WERI-Rb-1 (cell line): Measurements from ENCODE around the gene NAP1L4.
A peak's percentile ranks its signal among the peaks of the same experiment; 100 is the strongest.

Source experiments
- DNase-seq: peaks from one replicate; pipeline ENCODE4 v3.0.0-alpha.2; 2020
- H3K27ac ChIP-seq: fragments of 250-450 bp; sonication (Bioruptor Pico); 2 replicates; pipeline ENCODE4 v1.5.1; 2020; ENCODE audit warnings: mild to moderate bottlenecking, moderate library complexity
- H3K27me3 ChIP-seq: fragments of 250-450 bp; sonication (Bioruptor Pico); 2 replicates; pipeline ENCODE4 v1.5.1; 2021; ENCODE audit warnings: mild to moderate bottlenecking, low read depth, moderate library complexity; ENCODE audit not compliant: insufficient read depth, severe bottlenecking
- H3K36me3 ChIP-seq: fragments of 250-450 bp; sonication (Bioruptor Pico); 2 replicates; pipeline ENCODE4 v1.5.1; 2020; ENCODE audit warnings: mild to moderate bottlenecking, moderate library complexity
- H3K4me3 ChIP-seq: 2 replicates; pipeline ENCODE4 v1.5.1; 2011; ENCODE audit warnings: low read depth, mild to moderate bottlenecking, control low read depth, low read length
- H3K9me3 ChIP-seq: fragments of 250-450 bp; sonication (Bioruptor Pico); 2 replicates; pipeline ENCODE4 v1.5.1; 2021; ENCODE audit warnings: mild to moderate bottlenecking, moderate library complexity; ENCODE audit not compliant: severe bottlenecking
- TF ChIP-seq, protein P1 (sequence below): IDR thresholded peaks from 2 replicates; pipeline ENCODE4 v1.5.1; 2011; ENCODE audit warnings: low read depth, mild to moderate bottlenecking, control low read depth, inconsistent platforms, low read length

Gene NAP1L4

DNA sequence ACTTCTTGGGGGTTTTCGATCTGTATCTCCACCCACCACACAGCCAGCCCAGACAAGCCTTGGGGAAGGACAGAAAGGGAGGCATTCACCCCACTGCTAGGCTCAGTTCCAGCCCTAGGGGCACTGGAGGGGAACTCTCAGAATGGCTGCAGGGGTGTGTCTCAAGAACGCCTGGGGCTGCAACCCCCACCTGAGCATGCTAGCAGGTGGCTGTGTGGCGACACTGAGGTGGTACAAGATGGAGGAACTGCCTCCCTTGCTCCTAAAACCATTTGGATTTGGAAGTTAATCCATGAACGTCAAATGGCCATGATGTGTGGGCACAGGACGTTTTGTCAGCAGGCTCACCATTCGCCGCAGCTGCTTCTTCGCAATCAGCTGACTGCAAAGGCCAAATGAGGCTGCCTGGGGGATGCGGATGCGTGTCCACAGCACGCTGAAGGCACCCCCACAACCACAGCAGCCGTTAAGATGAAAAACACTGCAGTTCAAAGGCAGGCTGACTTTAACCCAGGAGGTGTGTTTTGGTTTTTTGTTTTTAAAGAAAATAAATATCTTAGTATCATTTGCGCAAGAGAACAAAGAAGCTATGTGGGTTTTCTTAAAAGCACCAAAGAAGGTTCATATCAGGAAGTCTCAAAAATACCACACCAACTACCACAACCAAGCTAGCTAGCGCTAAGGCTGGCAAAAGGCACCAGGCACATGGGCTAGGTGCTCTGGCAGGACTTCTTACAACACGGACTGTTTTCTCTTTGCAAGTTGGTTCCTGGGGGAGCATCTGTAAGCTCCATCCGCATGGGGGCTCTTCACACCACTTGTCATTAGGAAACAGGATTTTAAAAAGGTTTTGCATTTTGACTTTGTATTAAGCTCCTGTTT, 22.2 kb upstream of the NAP1L4 start:
- Histone ChIP-seq H3K27me3 (no peaks in the 10 kb centered on the region), H3K36me3 (peaks cover 93% of the 10 kb centered on the region), H3K27ac (no peak overlapping the region), H3K4me3 (no peak overlapping the region), H3K9me3 (no peaks in the 10 kb centered on the region)
- DNase-seq = no peak
- TF ChIP-seq, protein P1, sequence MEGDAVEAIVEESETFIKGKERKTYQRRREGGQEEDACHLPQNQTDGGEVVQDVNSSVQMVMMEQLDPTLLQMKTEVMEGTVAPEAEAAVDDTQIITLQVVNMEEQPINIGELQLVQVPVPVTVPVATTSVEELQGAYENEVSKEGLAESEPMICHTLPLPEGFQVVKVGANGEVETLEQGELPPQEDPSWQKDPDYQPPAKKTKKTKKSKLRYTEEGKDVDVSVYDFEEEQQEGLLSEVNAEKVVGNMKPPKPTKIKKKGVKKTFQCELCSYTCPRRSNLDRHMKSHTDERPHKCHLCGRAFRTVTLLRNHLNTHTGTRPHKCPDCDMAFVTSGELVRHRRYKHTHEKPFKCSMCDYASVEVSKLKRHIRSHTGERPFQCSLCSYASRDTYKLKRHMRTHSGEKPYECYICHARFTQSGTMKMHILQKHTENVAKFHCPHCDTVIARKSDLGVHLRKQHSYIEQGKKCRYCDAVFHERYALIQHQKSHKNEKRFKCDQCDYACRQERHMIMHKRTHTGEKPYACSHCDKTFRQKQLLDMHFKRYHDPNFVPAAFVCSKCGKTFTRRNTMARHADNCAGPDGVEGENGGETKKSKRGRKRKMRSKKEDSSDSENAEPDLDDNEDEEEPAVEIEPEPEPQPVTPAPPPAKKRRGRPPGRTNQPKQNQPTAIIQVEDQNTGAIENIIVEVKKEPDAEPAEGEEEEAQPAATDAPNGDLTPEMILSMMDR = no peak

GRCh38 chr11:3011891-3012885, 20.1 kb upstream of the NAP1L4 start:
- Histone ChIP-seq H3K9me3 (no peaks in the 10 kb centered on the region), H3K27ac (no peak overlapping the region), H3K27me3 (no peaks in the 10 kb centered on the region), H3K4me3 (no peak overlapping the region), H3K36me3 (peaks cover 77% of the 10 kb centered on the region)
- no peak for DNase-seq
- TF ChIP-seq, protein P1 = no peak

- peak overlapping the region; percentile 20; the same call in 1 of the 2 replicates for H3K27ac ChIP-seq
- TF ChIP-seq, protein P1 = no peak
- DNase-seq = peak; percentile 64
- H3K27me3 ChIP-seq = no peaks in the 10 kb centered on the region
- H3K9me3 ChIP-seq = no peaks in the 10 kb centered on the region
- H3K36me3 ChIP-seq = peaks cover 71% of the 10 kb centered on the region
- H3K4me3 ChIP-seq = no peak overlapping the region
These were observed 18.6 kb upstream of the NAP1L4 start for GRCh38 chr11:3010521-3011275.

DNA sequence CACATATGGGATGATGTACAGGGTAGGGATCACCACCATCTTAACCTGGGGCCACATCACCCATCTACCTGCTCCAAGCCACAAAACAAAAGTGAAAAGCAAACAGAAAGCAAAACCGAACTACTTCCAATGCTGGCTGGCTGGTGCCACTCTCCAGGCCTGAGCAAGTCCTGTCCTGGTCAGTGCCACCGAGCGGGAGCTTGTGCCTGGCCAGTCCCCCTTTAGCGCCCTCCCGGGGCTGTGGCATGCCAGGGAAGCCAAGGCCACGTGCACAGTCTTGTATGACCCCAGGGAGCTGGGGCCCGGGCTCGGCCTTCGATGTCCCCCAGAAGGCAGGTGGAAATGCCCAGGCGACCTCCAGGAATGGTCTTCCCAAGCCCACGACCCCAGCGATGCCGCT, 17.9 kb upstream of the NAP1L4 start:
- TF ChIP-seq, protein P1 = no peak
- Histone ChIP-seq H3K27ac (no peak overlapping the region), H3K27me3 (no peaks in the 10 kb centered on the region), H3K36me3 (peaks cover 65% of the 10 kb centered on the region), H3K9me3 (no peaks in the 10 kb centered on the region), H3K4me3 (no peak overlapping the region)
- DNase-seq = no peak

DNA sequence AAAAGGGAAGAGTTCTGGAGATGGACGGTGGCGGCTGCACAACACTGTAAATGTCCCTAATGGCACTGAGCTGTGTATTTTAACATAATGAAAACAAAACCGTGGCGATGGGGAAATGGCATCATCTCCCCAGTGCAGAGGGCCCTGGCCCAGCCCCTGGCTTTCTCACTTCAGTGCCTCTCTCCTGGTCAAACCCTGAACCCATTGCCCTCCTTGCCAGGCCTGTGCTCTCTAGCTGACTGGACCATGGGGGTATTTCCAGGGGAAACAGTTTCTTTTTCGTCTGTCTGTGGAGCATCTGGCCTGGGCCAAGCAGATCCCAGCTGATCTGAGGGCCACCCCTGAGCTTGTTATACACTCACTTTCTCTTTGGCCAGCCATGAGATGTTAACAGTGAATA, 17.4 kb upstream of the NAP1L4 start:
- Histone ChIP-seq H3K4me3 (no peak overlapping the region), H3K9me3 (no peaks in the 10 kb centered on the region), H3K27ac (no peak overlapping the region), H3K27me3 (no peaks in the 10 kb centered on the region), H3K36me3 (peaks cover 62% of the 10 kb centered on the region)
- TF ChIP-seq, protein P1 = no peak
- DNase-seq = no peak
